HG02870 (cell line): ENCODE data around the gene MRGPRD.

Source experiments
- ATAC-seq: cut with Tn5 transposase; IDR thresholded peaks from one replicate; pipeline ENCODE4 v1.9.1; 2021; ENCODE audit warnings: mild to moderate bottlenecking, moderate library complexity; ENCODE audit not compliant: unreplicated experiment

Gene MRGPRD, protein sequence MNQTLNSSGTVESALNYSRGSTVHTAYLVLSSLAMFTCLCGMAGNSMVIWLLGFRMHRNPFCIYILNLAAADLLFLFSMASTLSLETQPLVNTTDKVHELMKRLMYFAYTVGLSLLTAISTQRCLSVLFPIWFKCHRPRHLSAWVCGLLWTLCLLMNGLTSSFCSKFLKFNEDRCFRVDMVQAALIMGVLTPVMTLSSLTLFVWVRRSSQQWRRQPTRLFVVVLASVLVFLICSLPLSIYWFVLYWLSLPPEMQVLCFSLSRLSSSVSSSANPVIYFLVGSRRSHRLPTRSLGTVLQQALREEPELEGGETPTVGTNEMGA

DNA sequence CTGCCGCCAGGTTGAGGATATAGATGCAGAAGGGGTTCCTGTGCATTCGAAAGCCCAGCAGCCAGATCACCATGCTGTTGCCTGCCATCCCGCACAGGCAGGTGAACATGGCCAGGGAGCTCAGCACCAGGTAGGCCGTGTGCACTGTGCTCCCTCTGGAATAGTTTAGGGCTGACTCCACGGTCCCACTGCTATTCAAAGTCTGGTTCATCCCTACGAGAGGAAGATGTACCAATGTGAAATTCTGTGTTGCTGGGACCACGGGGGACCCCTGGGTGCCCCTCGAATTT, at the start of gene MRGPRD:
Gene MRGPRD (minus strand): TSS at position 211 of the 290 bp plus-strand sequence. CDS start 0 bp downstream, at position 211.
- no peak for ATAC-seq

DNA sequence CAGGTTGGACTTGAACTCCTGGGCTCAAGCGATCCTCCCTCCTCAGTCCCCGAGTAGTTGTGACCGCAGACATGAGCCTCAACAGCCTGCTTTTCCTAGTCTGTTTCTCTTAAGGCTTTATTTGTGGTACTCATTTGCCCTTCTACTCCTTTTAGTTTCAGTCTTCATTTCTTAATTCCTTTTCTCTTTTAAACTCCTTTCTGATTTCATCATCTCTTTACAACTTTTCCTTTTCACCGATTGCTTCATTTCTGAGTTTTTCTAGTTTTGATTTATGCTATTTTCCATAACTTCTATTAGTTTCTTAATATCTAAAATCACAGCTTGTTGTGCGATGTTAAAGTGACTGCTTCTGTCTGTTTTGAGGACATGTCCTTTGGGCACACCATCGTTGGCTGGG, 49.5 kb upstream of the MRGPRD start:
- no peak for ATAC-seq

DNA sequence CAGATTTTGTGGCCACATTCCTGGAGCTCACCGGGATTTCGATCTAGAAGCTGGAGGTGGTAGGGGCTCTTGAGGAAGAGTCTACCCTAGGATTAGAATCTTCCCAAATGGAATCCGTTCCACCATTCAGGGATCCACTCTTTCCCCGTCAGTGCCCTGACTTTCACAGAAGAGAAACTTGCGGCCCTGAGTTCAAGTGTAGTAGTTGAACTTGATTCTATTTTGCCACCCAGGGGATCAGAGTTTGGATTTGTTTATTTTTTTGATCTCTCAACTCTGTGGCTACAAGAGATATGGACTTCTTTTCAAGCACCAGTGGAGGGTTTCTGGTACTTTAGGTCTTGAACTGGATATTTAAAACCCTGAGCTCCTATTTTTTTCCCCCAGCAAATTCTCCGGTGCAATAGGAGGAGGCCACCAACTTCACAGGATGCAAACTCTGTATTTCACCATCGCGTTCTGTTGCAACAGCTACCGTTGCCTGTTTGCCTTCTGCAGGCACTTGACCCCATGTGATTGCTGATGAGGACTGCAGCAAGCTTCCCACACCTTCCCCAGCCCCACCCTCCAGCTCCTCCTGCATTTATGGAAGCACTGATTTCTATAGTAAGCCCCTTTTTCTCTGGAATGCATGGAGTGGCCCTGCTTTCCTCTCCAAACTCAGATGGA, 47.1 kb upstream of the MRGPRD start:
- ATAC-seq: no peak

DNA sequence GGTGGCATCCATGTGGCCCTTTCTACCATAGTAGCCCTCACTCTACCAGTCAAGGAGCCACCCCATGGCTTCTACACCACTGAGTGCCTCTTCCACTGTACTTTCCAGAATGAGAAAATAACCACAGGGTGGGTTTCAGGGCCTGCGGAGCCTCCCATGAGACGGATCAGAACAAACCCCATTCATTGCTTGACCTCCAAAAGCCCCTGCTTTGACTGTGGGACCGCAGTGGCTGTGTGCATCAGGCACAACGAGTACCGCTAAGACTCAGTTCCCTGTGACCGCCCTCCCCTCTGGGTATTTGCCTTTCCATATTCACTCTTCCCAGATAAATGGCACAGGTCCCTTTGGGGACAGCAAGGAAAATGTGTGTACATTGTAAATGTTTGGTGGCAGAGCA, 43.7 kb upstream of the MRGPRD start:
- no peak for ATAC-seq

DNA sequence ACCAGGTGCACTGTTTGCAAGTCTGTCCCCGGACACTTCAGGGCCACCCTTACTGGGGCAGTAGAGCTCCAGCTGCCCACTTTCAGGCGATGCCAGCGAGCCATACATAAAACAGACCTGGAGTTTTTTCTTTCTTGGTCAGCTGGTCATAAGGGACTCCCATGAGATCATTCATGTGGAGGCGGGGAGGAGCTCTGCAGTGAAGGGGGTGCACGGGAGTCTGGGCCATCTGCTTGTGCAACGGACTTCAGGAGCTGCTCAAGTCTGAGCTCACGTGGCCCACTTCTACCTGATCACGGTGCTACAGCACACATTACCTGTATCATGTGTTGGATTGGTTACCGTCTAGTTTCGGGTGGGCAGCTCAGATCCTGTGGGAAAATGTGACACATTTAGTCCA, 41.5 kb upstream of the MRGPRD start:
- no peak for ATAC-seq

DNA sequence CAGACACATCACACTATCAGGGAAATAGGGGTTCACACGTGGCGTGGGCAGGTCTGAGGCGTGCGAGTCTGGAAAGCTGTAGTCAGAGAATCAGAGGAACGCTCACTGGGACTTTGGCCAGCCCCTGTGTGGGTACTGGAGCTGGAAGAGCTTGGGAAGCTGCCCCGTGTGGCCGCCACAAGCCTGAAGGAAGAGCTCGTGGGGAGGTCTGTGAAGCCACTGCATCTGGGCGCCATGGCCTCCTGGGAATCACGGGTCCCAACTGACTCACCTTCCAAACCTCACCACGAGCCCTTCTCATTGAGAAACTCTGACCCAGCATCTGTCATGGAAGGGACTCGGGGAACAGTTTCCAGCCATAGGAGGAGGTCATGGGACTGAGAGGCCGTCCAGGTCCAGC, 38.1 kb upstream of the MRGPRD start:
- no peak for ATAC-seq

DNA sequence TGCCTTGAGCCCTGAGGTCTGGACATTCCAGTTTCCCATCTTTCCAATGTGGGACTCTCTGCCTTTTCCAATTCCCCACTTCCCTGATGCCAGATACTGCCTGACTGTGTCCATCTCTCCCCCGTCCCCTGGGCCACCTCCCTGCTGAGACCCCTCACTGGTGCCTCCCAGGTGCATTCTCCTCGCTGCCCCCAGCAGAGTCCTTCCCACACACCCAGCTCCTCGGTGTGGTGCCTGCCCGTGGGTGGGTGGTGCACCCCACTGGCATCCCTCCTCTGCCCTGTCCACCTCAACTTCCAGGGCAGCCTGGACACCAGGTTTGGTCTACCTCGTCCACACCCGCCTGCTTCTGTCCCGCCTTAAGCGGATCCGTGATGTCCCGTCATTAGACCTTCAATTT, 37.2 kb upstream of the MRGPRD start:
- no peak for ATAC-seq

DNA sequence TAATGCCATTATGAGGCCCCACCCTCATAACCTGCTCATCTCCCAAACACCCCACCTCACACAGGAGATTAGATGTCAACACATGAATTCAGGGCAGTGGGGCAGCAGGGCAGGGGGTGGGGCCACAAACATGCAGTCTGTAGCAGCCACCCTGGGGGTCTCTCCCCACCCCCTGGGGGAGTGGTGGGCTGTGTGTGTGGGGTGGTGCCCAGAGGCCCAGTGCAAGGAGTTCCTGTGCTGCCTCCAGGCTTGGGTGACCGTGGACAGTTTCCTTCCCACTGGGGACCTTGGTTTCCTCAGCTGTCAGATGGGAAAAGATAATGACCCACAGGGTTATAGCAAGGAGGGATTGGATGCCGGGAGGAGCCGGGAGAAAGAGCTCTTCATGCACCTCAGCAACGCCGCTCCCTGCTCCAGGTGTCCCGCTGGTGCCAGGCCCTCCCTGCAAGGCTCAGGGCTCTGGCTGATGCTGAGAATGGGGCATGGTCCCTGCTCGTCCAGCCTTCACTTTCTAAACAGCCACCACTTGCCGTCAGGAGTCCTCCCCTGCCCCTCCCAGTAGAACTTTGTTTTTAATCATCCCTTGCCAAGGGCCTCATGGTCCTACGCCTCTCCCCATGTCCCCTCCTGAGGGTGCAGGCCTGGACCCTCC, 34.2 kb upstream of the MRGPRD start:
- no peak for ATAC-seq

DNA sequence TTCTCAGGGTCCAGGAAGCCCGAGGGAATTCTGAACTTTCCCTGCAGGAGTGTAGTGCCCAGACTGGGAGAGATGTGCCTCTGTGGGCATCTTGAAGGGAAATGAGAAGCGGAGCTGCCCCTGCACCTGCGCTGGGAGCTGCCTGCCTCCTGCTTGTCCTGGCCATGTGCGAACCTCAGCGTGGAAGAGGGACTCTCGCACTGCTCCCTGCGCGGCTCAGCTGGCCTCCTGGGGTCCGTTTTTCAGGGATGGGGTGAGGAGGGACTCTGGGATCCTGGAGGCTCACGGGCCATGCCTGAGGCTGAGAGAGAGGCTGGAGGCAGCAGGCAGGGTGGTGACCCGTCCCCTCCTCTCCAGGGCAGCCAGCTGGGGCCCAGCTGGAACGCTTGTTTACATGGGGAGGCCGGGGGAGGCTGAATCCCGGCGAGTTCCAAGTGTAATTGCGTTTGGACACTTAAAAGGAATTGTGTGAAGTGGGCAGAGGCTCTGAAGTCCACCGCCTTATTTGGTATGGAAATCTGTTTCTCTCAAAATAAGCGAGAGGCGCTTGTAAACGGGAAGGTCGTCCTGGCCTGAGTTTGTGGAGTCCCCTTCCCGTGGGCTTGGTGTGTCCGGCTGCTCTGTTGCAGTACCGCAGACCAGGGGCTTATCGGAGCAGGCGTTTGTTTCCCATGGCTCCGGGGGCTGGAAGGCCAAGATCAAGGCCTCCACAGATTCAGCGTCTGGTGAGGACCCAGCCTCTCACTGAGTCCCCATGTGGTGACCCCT, 33.5 kb upstream of the MRGPRD start:
- ATAC-seq: no peak

DNA sequence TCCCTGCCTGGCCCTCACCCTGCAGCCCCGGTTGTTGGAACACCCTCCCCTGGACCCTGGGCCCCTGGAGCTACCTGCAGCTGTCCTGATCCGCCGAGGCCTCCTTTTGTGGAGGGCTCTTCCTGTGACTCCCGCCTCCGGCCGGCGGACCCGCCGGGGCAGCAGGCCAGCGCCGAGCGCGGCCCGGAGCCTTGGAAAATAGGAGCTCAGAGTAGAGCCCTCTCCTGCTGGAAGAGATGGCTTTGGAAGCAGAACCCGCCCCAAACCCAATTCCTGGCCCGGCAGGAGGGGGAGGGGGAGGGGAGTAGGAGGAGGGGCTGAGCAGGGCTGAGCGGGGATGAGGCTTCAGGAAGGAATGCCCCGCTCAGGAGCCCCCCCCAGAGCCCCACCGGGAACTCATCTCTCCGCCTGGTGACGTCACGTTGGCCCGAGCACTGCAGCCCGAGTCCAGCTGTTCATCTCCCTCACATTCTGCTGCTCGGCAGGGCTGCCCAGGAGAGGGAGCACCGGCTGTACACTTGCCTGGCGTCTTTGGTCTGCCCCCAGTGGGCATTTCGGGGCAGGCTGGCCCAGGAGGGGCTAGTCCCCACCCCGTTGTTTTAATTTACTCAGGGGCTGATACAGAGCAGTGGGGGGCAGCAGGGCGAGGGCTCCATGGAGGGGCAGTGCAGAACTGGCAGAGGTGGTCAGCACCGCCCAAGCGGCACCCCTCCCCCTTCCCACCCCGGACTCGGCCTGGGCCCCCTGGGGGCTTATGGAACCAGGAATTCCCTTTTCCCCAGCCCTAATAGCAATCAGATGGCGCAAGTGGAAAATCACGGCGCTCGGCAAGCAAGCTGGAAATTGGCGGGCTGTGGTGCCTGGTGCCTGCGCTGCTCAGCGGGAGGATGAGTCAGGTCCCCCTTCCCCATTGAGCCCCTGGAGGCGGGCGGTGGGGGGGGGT, 32.5 kb upstream of the MRGPRD start, which contains the start of gene MRGPRF:
Gene MRGPRF (minus strand): TSS at position 238 of the 943 bp plus-strand sequence. CDS start 3,345 bp downstream, outside the sequence.
- no peak for ATAC-seq

DNA sequence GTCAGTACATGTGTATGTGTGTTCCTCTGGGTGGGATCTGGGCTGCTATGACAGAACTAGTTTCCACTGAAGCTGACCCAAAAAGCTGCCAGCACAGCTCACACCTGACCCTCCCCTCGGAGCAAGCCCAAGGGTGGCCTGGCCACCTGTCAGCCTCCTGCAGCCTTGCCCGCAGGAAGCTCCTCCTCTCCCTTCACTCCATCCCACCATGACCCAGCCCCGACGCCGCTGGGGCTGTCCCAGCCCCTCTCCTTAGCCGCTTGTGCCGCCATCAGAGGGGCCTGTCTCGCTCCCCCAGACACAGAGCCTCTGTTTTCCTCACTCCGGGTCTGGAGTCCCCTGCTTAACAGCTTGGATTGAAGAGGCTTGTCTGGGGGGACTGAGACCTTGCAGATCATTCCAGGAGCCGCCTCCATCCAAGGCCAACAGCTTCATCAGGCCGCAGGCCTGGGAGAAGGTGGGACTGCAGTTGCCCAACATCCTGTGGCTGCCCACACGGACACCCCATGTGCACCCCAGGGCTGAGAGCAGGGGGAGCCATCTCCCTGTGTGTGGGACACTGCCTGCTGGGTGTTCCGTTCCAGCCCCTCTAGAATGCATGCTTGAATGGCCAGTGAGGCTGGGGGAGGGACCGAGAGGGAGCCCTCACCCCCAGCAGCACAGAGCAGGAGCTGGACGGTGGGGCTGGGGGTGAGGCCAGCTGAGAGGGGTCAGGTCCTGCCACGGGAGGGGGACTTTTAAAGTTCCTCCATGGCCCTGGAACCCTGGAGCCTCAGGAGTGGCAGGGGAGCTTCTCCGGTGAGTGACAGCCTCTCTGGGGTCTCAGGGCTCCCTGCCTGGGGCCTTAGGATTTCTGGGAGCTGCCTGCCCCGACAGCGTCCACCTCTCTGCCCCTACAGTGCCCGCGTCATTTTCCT, 31.6 kb upstream of the MRGPRD start:
- ATAC-seq: no peak

DNA sequence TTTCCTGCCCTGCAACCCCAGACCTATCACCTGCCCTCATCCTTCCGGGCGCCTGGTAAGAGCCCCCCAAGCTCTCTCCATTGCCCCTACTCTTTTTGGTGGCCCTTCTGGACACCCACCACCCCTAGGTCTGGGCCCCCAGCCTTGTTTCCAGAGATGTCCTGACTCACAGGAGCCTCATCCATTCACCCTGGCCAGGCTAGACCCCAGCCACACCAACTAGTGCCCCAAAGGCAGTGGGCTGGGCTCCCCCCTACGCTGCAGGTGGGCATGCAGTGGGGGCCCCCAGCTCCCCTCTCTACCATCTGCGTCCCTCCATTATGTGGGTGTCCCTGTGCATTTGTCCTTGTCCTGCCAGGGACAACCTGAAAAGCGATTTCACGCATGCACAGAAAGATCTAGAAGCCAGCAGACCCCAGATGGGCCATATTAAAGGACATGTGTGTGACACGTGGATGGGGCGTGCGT, 30.9 kb upstream of the MRGPRD start:
- ATAC-seq: no peak

DNA sequence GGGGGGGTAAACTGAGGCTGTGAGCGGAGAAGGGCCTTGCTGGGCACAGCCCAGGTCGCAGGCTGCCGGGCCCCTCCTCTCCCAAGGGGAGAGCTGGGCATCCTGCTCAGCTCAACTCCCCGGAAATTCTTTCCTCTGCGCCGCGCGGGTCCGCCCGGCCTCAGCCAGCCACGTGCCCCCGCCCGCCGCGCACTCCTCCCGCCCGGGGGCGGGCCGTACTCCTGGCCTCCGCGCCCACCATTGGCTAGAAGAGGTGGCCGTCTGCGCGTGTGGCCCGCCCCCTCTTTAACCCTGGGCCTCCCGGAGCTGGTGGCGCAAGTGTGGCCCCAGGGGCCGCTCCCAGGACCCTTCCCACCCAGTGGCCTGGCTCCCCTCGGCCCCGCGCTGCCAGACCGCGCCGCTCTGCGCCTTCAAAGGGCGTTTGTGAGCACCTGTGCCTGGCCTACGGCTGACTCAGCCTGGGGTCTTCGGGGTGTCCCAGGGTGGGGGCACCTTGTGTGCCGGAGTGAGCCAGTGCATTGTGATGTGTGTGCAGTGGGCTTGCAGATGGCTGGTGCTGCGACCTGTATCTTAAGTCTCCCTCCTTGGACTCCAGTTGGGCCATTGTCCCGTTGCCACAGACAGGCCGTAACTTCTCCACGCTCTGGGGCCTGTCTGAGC, 30.3 kb upstream of the MRGPRD start:
- no peak for ATAC-seq

DNA sequence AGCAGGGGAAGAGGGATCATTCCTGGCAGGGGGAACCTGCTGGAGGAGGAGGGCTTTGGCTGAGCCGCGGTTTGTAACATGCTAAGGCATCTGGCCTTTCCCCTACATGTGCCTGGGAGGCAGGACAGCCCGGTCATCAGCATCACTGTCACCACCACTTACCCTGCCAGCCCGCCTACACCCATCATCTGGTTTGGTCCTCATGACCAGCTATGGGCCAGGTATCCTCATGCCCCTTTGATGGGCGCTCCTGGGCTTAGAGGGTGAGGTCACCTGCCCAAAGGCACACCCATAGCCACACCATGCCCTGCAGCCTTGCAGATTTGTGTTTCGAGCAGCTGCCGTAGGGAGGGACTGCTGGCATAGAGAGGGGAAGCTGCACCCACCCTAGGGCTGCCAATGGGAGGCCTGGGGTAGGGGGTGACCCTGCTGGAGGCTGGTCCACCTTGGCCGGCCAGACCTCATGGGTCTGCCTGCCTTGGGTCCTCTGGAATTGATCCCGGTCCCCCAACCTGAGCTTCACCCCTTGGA, 29.6 kb upstream of the MRGPRD start:
- no peak for ATAC-seq

DNA sequence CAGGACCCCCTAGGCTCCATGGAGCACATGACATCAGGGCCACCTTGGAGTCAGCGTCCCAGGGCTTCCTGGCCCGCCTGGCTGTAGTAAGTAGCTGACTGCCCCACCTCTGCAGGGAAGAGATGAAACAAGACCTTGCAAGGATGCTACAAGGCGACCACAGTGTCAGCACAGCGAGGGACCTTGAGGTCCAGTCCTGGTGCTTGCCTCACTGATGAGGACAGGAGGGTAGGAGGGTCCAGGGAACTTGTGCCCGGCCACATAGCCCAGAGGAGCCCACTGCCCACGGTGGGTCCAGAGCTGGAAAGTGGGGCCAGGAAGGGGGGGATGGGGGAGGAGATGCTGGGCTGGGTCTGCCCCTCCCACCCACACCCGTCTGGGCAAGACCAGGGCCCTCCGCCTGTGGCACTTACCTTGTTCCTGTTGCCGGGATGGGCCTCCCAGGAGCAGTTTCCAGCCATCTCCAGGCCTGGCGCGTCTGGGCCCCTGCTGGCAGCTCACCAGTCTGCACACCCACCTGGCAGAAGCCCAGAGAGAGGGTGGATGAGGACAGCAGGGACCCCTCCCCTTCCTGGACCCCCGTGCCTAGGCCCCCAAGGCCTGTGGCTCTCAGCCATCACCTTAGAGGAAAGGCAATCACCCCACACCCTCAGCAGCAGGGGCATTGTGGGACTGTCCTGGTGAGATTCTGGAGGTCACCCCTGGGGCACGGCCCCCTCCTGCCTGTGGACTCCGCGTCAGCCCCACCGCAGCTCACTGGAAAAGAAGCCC, 28.8 kb upstream of the MRGPRD start:
- ATAC-seq: no peak

DNA sequence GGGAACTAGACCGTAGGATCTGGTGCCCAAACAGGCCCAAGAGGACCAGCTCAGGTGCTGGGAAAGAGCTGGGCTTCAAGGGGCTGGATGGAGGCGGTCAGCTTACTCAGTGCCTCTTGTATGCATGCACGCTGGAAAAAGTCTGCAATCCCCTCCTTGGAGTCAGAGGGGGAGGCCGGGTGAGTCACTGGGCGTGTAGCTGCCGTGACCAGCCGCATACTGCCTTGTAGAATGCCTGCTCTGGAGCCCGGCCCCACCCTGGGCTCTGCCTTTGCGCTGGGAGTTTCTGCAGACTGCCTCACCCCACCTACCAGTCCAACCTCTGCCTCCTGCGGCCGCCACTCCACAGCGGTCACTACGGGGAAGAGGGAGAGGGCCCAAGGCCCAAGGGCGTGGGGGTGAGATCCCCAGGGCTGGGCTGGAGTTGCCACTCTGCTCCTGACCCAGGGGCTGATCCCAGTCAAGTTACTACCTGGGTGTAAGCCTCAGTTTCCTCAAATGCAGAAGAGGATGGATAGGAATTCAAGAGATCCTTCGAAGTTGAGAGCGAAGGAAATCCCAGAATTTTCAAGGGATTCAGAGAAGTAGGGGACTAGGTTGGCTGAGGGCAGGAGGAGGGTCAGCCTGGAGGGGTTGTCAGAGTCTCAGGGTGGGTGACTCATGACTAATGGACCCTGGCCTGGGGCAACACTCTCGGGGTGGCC, 28.1 kb upstream of the MRGPRD start:
- no peak for ATAC-seq

DNA sequence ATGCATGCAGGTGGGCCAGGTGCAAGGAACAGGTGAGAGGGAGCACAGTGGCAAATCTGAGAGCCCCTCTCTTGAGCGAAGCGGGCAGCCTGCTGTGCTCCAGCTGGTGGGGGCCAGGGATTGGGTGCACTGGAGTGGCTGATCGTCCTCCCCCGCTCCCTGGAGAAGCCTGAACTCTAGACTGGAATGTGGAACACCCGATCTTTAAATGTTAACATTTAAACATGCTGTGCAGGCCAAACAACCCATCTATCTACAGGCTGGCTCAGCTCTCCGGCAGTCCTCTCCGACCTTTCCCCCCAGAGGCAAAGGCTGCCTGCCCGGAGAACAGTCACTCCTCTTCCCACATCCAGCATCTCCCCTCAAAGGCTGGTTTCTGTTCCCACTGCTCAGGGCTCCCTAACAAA, 27.2 kb upstream of the MRGPRD start:
- ATAC-seq: no peak
